DMS153 (cell line): ENCODE data around the gene CAPZB.

Experiments used
- DNase-seq: peaks from one replicate; lab custom pipeline; 2025; lab: John Stamatoyannopoulos, UW

The CAPZB gene

DNA sequence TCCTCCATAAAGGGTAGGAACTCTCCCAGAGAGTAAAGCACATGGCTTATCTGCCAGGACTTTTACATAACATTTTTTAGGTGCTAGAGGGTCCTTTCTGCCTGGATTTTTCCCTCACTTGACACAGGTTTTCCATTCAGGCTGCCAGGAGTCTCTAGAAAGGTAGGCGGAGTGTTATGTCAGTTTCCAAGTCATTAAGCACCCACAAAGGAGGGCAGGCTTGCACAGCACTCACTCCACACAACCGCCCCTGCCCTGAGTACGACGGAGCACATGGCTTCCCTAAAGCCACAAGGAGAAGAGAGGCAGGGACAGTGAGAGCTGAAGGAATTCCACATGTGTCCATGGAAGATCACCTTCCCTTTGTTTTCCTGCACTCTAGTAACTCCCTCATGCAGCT, 55.7 kb downstream of the CAPZB start:
- DNase-seq, result peak; percentile 29

DNA sequence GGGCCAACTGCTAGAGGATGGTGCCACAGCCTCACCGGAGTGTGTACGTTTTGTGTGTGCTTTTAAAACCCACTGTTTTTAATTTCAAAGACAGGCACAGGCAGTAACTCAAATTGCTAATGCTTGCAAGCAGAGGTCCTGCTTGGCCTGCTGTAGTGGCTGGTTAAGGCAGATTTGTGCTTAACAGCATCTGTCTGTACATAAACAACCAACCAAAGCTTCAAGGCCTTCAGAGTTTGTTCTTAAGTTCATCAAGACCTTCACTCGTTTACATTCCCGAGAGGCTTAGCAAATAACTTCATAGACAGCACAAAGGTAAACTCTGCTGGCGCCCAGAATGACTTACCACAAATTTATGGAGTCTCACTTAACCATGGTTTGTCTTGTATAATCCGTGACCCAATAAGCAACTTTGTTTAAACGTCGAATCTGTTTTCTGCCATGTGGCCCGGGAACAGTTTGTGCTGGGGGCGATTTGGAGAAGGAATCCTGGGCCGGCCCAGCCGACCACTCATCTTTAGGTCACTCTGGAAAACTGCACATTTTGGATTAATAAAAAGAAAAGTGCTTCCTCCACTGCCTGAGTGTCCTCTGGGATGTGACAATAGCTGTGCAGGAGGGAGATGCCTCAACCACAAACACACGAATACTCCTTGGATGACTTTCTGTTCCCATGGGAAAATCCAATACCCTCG, 58.1 kb downstream of the CAPZB start:
- no peak for DNase-seq

DNA sequence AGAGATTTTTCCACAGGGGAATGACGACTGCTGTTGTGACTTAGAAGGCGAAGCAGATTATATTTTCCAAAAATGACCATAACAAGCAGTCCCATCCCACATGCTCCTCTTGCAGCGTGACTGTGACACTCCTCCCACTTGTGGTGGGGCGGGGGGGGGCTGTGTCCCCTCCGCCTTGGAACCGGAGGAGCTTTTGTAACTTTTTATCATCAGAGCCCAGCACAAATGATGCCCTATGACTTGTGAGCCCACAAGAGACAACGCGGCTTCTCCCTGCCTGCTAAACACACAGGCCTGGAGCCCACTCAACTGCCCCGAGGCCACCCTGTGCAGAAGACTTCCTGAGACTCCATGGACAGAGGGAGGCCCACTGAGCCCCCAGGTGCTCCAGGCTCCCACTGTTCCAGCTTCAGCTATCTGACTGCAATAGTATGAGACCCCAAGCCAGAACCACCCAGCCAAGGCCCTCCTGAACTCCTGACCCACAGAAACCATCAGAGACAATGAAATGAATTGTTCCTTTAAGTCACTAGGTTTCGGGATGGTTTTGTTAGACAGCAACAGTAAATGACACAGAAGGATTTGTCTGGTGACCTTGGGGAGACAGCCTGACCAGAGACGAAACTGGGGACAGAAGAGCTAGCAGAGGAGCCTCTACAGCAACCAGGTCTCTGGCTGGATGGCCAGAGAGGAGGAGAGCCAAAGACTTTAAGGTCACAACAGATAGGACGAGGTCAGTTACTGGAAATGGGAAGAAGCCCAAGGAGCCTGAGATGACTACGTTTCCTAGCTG, 58.8 kb downstream of the CAPZB start:
- DNase-seq, result no peak

DNA sequence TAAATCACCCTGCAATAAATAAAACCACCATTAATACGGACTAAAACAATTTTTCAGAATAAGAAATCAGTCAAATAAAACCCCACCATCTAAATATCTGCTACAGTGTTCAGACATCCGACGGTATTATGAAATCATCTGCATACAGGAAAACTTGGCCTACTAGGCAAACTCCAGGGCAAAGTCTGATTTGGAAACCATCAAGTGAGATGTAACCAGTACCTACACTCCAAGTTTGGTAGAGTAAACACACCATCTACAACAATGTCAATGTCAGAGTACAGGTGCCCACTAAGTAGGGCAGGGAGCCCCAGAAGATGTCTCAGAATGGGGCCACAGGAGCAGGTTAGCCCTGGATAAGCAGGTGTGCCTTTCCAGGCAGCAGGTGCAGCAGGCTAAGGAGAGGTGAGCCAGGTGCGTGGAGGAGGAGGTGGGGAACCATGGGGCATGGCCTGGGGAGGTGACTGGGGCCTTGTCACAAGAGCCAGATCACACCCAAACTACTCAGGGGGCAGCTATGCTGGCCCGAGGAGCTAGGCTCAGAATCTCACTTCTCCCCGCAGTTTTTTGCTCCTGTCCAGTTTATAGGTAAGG, 59.6 kb downstream of the CAPZB start:
- peak; percentile 11 for DNase-seq

DNA sequence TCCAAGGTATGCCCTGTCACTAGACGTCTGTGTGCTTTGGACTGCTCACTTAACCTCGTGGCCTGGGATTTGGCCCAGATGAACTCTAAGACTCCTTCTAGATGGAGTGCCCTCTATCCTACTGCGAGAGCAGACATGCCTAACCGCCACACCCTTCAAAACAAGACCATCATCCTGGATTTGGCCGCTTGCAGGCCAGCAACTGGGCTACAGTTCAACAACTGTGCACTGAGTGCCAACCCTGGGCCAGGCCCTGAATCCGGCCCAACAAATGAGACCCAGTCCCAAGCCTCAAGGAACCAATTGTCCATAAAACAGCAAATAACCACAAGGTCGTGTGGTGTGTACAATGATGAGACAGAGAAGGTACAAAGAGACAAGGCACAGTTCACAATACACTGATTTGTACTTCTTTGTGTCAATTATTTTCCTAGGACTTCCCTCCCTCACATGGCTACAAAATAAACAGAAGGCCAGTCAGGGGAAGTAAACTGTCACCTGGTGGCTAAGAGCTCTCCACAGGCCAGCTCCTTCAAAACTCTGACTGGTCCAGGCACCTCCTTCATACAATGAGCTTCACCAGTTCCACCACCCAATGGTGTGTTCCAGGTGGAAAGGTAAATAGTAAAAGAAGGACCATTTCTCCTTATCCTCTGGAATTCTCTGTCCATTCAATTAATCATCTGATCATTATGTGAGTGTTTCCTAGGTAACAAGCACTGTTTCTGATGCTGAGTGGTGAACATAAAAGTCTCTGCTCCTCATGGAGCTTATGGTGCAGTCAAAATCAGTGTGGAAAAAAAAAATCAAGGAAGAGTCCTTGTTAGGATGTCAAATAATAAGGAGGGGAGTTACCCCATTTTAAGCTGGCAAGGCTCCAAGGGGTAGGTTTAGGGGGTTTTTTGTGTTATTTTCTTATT, 60.4 kb downstream of the CAPZB start:
- peak; percentile 76 for DNase-seq

DNA sequence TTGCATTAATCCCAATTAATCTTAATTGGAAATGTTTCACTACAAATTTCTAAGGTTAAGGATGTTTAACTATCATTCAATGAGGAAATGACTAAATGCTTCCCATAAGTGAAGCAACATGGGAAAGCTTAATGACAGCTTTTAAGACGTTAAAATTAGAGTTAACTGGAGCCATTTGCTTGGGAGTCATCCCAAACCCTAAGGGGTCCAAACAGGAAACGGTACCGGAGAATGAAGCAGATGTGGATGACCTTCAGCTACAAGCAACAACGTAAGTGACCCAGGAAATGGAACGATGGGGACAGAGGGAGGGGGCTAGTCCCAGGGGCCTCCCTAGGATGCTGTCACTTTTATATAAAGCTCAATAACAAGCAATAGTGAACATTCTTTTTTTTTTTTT, 62.2 kb downstream of the CAPZB start:
- no peak for DNase-seq

DNA sequence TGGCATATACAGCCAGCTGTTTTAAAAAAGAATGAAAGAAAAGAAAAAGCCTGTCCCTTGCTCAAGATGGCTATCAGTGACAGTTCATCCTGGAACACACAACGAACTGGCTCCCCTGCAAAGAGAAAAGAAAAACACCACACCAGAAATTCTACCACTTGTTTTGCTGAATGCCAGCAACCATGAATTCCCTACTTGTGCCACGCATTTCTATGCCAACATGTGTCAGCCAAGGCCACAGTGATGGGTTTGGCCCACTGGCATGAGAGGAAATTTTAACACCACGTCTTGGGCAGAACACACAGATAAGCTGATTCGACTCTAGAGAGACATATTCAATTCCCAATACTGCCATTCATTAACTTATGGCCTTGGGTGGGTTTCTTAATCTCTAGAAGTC, 64.0 kb downstream of the CAPZB start:
- no peak for DNase-seq

DNA sequence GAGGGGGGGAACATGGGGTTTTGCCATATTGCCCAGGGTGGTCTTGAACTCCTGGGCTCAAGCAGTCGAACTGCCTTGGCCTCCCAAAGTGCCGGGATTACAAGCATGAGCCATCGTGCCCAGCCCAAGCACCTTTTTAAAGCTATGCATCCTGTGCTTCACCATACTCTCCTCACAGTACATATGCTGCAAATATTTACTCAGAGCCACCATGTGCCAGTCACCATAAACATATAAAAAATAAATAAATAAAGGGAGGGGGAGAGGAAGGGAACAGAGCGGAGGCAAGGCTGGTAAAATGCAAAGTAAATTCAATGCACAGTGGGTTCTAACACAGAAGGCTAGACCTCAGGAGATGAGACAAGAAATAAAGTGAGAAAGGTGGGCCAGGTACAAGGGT, 64.7 kb downstream of the CAPZB start:
- no peak for DNase-seq

DNA sequence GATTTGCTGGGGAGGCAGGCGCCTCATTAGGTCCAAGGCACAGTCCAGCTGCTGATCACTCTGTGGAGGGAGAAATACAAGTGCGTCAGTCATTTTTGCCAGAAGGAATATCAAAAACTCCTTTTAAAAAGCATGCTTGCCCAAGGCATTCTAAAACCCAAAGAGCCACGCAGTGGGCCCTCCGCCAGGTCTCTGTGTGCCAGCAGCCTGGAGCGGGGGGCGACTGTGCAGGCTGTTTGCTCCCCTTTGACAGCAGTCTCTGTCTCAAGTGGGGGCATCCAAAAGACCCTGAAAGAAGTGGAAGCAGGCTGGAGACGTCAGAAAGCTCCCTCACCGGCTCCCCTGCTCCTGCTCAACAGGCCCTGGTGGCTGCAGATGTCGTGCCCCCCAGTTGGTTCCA, 65.6 kb downstream of the CAPZB start:
- DNase-seq, result no peak

DNA sequence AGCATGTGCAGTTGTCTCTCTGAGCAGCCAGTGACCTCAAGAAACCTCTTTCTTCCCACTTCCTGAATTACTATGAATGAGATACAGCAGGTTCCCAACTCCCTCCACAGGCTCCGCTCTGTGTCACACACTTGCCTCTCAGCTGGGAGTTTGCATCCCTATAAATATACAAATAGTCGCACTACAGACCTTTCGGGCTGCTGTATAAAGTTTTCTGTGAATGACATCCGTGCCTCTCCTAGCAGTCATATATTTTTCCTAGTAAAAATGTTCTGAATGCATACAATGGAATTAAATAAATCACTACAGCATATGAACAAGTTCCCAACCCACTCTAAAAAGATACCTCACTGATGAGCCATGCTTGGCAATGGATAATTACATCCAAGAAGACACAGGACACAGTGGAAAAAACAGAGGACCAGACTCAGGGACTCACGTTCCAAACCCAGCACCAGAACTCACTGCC, 66.8 kb downstream of the CAPZB start:
- DNase-seq, result no peak

DNA sequence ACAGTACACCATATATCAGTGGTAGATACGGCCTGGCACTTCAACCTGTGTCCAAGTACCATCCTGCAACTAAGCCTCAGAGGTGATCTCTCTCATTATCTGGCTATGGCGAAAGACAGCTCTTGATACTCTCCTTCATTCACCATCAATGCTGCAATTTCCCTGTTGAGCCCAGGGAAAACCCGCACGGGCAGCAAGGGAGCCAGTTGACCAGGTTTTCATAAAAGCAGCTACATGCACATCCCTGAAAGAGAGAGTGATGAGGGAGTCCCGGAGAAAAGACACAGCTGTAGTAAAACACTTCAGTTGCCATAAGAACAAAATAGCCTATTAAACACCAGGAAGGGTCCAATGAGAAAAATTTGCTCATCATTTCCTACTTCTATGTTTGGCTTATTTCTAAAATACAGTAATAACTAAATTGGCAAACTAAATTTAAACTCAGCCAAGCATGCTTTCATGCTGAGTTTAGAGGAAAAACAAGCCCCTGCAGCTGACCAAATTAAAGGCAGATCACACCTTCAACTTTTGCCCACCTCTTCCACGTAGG, 68.3 kb downstream of the CAPZB start:
- DNase-seq, result peak; percentile 39

DNA sequence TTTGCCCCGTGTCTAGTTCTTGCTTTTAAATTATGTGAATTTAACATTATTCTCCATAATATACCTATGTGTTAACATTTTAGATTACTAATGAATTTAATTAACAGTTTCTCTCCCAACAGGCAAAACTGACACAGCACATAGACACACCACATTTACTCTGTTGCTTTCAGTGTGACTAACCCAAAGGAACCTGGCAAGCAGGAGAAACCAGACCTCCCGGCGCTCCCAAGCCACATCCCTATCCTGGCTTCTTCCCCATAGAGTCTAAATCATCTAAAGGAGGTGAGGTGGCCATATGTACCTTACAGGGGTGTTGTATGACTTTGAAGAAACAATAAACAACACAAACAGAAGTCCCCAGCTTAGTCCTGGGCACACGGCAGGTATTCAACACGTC, 69.2 kb downstream of the CAPZB start:
- DNase-seq, result no peak

DNA sequence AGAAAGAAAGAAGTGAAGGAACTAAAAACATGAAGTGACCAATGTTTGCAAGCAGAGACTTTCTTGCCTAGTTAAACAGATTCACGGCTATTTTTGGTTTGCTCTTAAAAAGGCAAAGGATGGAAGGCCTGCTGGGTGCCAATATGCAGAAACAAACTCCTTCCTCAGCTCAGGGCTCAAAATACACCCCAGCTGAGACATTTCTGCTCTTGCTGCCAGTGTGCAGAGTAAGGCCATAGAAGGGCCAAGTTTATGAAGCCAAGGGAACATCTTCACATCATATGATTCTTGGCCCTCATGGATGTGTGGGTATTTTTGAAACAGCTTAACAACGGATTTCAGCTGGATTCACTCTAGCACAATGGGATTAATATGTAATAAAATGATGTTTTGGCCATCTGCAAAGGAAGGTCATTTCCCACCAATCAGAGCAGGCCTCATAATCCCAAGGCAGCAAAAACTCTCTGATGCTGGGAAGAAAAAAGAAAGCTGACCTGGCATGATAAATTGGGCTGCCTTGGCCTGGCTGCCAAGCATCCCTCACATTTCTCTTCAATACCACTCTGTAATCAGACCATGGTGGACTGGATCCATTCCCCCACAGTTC, 70.7 kb downstream of the CAPZB start:
- no peak for DNase-seq

DNA sequence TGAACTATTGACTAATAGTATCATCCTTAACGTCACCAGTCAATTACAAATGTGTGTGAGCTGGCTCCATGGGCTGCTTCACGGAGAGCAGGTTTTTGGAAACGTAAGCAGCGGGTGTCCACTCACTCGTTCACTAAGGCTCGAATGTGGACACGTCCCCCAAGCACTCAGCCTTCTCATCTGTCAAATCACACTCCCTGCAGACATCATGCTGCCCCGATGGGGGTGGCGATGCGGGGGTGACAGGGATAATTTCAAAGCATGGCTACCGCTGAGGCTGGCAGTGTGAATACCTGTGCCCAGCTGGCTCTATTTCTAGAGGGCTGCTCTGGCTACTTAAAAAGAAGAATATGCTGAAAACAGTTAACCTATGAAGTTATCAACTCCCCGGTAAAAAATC, 71.3 kb downstream of the CAPZB start:
- no peak for DNase-seq

DNA sequence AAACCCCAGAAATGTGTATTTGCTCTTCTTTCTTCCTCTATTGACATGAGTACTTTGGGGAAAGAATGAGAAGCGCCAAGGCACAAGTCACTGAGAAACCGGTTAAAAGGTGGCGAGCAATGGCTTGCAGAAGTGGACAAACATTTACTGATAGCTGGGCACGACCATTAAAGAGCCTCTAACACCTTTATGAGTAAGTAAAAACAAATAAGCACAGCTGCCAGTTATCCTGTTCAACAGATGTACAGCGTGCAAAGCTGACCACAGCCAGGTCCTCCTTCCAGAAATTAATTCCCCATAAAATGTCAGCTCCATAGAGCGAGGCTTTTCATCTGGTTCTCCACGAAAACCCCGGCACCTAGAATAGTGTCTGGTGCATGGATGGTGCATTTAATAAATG, 72.7 kb downstream of the CAPZB start:
- DNase-seq, result peak; percentile 90

DNA sequence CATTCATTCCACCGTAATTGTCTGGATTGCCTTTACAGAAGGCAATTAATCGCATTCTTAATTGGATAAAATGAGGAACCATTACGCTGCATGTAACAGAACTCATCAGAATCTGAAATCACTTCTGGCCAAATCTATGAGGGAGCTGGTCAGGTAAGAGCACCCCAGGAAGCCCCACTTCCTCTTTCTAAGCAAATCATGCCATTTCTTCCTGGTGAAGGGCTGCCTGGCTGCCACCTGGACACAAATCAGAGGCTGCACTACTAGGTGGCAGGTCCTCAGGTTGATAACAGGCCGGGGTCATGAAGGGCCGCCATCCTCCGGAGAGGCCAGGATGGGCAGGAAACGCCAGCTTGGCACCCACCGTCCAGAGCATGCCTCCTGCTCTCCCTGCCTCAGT, 73.7 kb downstream of the CAPZB start:
- DNase-seq, result peak; percentile 18

DNA sequence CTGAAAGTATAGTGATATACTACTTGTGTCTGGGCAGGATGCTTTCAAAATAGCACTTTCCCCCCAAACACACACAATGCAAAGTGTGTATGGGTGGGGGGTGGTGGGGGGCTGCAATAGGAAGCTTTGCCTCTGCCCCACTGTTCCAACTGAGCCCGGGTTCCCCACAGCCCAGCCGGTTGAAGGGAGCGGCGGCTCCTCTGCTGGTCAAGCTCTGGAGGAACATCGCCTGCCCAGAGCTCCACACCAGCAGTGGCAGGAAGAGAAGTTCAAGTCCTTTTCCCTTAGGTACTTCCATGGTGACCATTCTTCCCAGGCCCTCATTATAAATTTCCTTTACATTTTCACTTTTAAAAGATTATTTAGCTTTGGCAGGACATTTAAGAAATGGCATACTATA, 74.9 kb downstream of the CAPZB start:
- DNase-seq, result no peak

DNA sequence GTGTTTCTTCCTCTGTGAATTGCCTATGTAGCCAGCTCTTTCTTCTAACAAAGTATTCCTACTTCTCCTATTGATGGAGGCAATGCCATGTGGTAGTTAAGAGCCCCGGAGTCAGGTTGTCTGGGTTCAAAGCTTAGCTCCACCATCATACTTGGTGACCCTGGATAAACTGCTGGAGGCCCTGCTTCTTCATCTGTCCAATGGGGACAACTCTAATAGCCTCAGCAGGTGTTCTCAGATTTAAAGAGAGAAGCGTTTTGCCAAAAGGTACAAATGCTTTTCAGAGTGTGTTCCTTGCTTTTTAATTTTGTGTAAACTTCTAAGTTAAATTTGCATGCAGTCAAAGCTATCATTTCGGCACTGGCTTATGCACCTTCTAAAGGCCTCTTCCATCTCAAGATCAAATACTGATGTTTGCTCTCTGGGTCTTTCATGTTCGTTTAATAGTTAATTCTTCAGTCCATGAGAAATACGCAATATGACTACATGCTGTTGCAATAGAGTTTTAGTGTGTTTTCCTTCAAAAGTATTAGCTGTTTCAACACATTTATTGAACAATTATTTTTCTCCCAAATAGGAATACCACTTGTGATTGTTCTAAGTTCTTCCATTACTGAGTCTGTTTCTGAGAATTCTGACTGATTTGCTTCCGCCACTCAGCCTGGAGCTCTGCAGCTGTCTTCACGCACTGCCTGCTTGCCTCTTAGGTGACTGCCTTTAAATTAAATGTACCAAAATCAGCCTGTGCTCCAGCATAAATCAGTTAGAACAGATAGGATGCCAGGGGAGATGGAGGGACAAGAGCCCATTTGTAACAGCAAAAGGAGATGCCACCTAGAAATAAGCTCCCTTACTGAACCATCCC, 75.6 kb downstream of the CAPZB start:
- no peak for DNase-seq

DNA sequence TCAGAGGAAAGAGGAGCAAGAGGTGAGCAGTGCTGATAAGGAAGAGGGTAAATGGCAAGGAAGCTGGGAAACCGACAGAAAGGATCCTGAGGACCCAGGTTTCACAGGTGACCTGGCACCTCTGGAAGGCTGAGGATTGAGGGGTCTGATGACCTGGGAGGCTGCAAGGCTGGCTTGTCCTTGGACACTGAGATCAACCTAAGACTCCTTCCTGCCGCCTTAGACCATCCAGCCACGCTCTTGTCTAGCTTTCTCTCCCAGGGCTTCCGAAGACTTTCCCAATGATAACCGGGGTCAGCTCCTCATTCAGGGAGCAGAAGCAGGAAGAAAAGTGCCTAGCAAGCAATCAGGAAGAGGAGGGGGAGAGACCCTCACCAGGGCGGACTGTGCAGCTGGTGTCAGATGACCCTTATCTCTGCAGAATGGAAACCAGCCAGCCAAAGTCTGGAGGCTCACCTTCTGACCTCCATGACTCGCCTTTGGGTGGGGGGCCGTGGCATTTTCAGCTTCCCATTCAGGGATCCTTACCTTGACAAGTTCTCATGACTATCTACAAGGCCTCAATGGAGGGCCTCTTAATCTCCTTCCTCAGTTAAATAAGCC, 77.7 kb downstream of the CAPZB start:
- DNase-seq, result no peak

DNA sequence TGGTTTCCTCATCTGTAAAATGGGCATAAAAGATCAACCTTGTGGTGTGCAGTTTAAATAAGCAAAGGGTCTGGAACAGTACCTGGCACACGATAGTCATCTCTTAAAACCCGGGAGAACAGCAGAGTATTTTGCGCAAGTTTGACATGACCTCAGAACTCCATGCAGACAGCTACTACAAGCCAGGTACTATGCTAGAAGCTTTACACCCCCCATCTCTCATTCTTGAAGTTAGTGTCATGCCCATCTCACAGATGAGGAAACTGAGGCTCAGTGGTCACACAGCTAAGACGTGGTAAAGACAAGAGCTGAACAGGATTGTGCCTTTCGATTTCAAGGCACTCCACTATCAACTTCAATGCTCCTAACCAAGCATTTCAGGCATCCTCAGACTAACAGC, 78.7 kb downstream of the CAPZB start:
- no peak for DNase-seq
